ENCODE results near the gene CENPT. TPM values are rescaled to one million over a fixed set of nuclear protein-coding genes. Genes with fewer than 3 reads are reported as not detected.

CENPT gene
- total and polyA plus RNA-seq, 2 donors (not counting 1 experiment from before 2014, with no cell fraction given): 23.1 to 30.2 TPM

GRCh38 chr16:67801883-67802282 lies 45.6 kb downstream of the CENPT start:
- H3K27me3 ChIP-seq (ENCODE audit: control insufficient read depth, insufficient read depth, low read length): no peaks in the 10 kb centered on the region
- H3K4me2 ChIP-seq (ENCODE audit: extremely low read depth, insufficient read depth, low read length): no peak overlapping the region
- H3K9me3 ChIP-seq (ENCODE audit: control insufficient read depth, insufficient read depth, low read depth, low read length): no peaks in the 10 kb centered on the region
- no peaks in the 10 kb centered on the region for H4K20me1 ChIP-seq (ENCODE audit: control insufficient read depth, extremely low read depth, insufficient read depth, low read length)
- no peak for TF ChIP-seq EZH2 (IDR thresholded peaks at IDR 0.05; ENCODE audit: low read length, missing control alignments)
- TF ChIP-seq, protein P1, sequence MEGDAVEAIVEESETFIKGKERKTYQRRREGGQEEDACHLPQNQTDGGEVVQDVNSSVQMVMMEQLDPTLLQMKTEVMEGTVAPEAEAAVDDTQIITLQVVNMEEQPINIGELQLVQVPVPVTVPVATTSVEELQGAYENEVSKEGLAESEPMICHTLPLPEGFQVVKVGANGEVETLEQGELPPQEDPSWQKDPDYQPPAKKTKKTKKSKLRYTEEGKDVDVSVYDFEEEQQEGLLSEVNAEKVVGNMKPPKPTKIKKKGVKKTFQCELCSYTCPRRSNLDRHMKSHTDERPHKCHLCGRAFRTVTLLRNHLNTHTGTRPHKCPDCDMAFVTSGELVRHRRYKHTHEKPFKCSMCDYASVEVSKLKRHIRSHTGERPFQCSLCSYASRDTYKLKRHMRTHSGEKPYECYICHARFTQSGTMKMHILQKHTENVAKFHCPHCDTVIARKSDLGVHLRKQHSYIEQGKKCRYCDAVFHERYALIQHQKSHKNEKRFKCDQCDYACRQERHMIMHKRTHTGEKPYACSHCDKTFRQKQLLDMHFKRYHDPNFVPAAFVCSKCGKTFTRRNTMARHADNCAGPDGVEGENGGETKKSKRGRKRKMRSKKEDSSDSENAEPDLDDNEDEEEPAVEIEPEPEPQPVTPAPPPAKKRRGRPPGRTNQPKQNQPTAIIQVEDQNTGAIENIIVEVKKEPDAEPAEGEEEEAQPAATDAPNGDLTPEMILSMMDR (conservative IDR thresholded peaks at IDR 0.05 in 1 of 2, IDR thresholded peaks at IDR 0.05 in 1 of 2; ENCODE audit: low read depth in 1 of 2, low read length in 2 of 2): no peak
- peaks cover 2% of the 10 kb centered on the region for H3K36me3 ChIP-seq (ENCODE audit: control insufficient read depth, insufficient read depth, low read length)
- no peak overlapping the region for H3K4me3 ChIP-seq (replicated peaks in 1 of 4; ENCODE audit: control extremely low read depth in 1 of 4, insufficient read depth in 1 of 4, low read depth in 3 of 4, low read length in 4 of 4)
- no peak overlapping the region for H3K27ac ChIP-seq (ENCODE audit: insufficient read depth, low read length)
- no peak for DNase-seq (ENCODE audit: low read depth in 2 of 2)
- H3K4me1 ChIP-seq (ENCODE audit: control insufficient read depth, extremely low read depth, insufficient read depth, low read length): peaks cover 6% of the 10 kb centered on the region
- H3K9ac ChIP-seq (ENCODE audit: insufficient read depth, low read length): no peak overlapping the region
- peaks cover 21% of the 10 kb centered on the region for H3K79me2 ChIP-seq (ENCODE audit: control insufficient read depth, insufficient read depth, low read length)
- no peak overlapping the region for H2AFZ ChIP-seq (ENCODE audit: low read length)

DNA sequence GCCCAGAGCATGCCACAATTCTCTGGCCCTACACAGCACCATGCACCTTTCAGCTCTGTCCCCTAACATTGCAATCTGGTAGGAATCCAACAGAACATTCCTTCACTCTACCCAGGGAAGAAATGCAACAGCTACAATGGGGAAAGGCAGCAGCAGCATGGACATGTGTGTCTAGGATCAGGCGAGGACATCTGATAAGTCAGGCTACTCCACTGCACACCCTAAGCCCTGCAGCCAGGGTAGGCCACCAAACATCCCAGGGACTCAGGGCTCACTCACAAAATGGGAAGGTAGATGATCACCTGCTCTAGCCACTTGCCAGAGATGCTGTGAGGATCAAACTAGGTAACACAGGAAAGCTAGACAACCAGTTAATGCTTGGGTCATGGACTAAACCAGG lies 46.3 kb downstream of the CENPT start:
- Histone ChIP-seq H3K4me2 (ENCODE audit: extremely low read depth, insufficient read depth, low read length) (no peak overlapping the region), H4K20me1 (ENCODE audit: control insufficient read depth, extremely low read depth, insufficient read depth, low read length) (no peaks in the 10 kb centered on the region), H3K27me3 (ENCODE audit: control insufficient read depth, insufficient read depth, low read length) (no peaks in the 10 kb centered on the region), H3K9ac (ENCODE audit: insufficient read depth, low read length) (no peak overlapping the region), H3K36me3 (ENCODE audit: control insufficient read depth, insufficient read depth, low read length) (peaks cover 2% of the 10 kb centered on the region), H3K9me3 (ENCODE audit: control insufficient read depth, insufficient read depth, low read depth, low read length) (no peaks in the 10 kb centered on the region), H3K4me3 (replicated peaks in 1 of 4; ENCODE audit: control extremely low read depth in 1 of 4, insufficient read depth in 1 of 4, low read depth in 3 of 4, low read length in 4 of 4) (no peak overlapping the region), H2AFZ (ENCODE audit: low read length) (no peak overlapping the region), H3K79me2 (ENCODE audit: control insufficient read depth, insufficient read depth, low read length) (peaks cover 21% of the 10 kb centered on the region), H3K27ac (ENCODE audit: insufficient read depth, low read length) (no peak overlapping the region), H3K4me1 (ENCODE audit: control insufficient read depth, extremely low read depth, insufficient read depth, low read length) (peaks cover 6% of the 10 kb centered on the region)
- no peak for DNase-seq (ENCODE audit: low read depth in 2 of 2)
- TF ChIP-seq EZH2 (IDR thresholded peaks at IDR 0.05; ENCODE audit: low read length, missing control alignments): no peak
- TF ChIP-seq, protein P1 (conservative IDR thresholded peaks at IDR 0.05 in 1 of 2, IDR thresholded peaks at IDR 0.05 in 1 of 2; ENCODE audit: low read depth in 1 of 2, low read length in 2 of 2): no peak

- Histone ChIP-seq H2AFZ (ENCODE audit: low read length) (no peak overlapping the region), H3K4me3 (replicated peaks in 1 of 4; ENCODE audit: control extremely low read depth in 1 of 4, insufficient read depth in 1 of 4, low read depth in 3 of 4, low read length in 4 of 4) (no peak overlapping the region), H3K79me2 (ENCODE audit: control insufficient read depth, insufficient read depth, low read length) (peaks cover 14% of the 10 kb centered on the region), H3K9me3 (ENCODE audit: control insufficient read depth, insufficient read depth, low read depth, low read length) (no peaks in the 10 kb centered on the region), H3K4me2 (ENCODE audit: extremely low read depth, insufficient read depth, low read length) (no peak overlapping the region), H3K4me1 (ENCODE audit: control insufficient read depth, extremely low read depth, insufficient read depth, low read length) (peaks cover 6% of the 10 kb centered on the region), H3K27ac (ENCODE audit: insufficient read depth, low read length) (no peak overlapping the region), H3K9ac (ENCODE audit: insufficient read depth, low read length) (no peak overlapping the region), H3K27me3 (ENCODE audit: control insufficient read depth, insufficient read depth, low read length) (no peaks in the 10 kb centered on the region), H3K36me3 (ENCODE audit: control insufficient read depth, insufficient read depth, low read length) (peaks cover 2% of the 10 kb centered on the region), H4K20me1 (ENCODE audit: control insufficient read depth, extremely low read depth, insufficient read depth, low read length) (no peaks in the 10 kb centered on the region)
- no peak for DNase-seq (ENCODE audit: low read depth in 2 of 2)
- TF ChIP-seq, protein P1 (conservative IDR thresholded peaks at IDR 0.05 in 1 of 2, IDR thresholded peaks at IDR 0.05 in 1 of 2; ENCODE audit: low read depth in 1 of 2, low read length in 2 of 2): no peak
- no peak for TF ChIP-seq EZH2 (IDR thresholded peaks at IDR 0.05; ENCODE audit: low read length, missing control alignments)
Measured at GRCh38 chr16:67800338-67800926, 47.1 kb downstream of the CENPT start.
